LNCAP (cell line): ENCODE results near the gene PCDHGB5.

Source experiments
- TF ChIP-seq, protein P1 (sequence below): fragments of 450-650 bp; IDR thresholded peaks from 2 replicates; pipeline ENCODE4 v1.5.1; 2017; ENCODE audit warnings: mild to moderate bottlenecking

Gene PCDHGB5

DNA sequence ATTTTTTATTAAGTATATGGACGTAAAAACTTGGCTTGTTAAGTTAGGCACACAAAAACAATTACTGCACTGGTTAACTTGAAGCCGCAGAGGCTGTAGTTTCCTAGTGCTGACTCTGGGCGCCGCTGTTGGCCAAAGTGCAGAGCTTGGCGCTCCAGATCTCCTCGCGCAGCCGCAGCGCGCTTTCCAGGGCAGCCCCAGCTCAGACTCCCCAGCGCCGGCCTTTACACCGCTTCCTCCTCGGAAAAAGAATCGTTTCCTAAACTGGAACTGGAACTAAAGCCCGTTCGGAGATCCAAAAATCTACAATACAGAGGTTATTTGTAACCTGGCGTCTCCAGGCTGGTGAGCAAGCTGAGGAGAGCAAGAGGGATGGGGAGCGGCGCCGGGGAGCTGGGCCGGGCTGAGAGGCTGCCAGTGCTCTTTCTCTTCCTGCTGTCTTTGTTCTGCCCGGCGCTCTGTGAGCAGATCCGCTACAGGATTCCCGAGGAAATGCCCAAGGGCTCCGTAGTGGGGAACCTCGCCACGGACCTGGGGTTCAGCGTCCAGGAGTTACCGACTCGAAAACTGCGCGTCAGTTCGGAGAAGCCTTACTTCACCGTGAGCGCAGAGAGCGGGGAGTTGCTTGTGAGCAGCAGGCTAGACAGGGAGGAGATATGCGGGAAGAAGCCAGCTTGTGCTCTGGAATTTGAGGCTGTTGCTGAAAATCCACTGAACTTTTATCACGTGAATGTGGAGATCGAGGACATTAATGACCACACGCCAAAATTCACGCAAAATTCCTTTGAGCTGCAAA, at the start of gene PCDHGB5:
PCDHGB5 (plus strand) TSS at position 192 of the 796 bp plus-strand sequence; CDS start at position 373, 181 bp downstream.
- TF ChIP-seq, protein P1, sequence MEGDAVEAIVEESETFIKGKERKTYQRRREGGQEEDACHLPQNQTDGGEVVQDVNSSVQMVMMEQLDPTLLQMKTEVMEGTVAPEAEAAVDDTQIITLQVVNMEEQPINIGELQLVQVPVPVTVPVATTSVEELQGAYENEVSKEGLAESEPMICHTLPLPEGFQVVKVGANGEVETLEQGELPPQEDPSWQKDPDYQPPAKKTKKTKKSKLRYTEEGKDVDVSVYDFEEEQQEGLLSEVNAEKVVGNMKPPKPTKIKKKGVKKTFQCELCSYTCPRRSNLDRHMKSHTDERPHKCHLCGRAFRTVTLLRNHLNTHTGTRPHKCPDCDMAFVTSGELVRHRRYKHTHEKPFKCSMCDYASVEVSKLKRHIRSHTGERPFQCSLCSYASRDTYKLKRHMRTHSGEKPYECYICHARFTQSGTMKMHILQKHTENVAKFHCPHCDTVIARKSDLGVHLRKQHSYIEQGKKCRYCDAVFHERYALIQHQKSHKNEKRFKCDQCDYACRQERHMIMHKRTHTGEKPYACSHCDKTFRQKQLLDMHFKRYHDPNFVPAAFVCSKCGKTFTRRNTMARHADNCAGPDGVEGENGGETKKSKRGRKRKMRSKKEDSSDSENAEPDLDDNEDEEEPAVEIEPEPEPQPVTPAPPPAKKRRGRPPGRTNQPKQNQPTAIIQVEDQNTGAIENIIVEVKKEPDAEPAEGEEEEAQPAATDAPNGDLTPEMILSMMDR, result peak; percentile 76

DNA sequence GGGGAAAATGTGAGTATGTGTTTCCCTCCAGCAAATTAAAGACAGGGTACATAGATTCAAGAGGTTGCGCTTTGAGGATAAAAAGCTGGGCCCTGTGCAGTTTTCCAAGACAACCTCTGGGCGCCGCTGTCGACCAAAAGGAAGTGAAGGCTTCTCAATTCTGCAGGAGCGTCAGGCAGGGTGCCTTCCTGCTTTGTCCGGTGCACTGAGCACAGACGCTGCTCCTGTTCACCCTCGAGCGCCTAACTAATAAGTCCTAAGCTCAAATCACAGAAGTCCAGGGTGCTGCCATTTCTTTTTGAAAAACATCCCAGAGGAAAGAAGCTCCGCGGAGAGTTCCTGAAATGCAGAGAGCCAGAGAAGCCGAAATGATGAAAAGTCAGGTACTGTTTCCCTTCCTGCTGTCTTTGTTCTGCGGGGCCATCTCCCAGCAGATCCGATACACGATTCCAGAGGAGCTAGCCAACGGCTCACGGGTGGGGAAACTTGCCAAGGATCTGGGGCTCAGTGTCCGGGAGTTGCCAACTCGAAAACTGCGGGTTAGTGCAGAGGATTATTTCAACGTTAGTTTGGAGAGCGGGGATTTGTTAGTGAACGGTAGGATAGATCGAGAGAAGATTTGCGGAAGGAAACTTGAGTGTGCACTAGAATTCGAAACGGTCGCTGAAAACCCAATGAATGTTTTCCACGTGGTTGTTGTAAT, 47.7 kb upstream of the PCDHGB5 start, which contains the start of gene PCDHGB1:
PCDHGB1 (plus strand) TSS at position 183 of the 703 bp plus-strand sequence; CDS start at position 345, 162 bp downstream.
- TF ChIP-seq, protein P1, result peak; percentile 88

DNA sequence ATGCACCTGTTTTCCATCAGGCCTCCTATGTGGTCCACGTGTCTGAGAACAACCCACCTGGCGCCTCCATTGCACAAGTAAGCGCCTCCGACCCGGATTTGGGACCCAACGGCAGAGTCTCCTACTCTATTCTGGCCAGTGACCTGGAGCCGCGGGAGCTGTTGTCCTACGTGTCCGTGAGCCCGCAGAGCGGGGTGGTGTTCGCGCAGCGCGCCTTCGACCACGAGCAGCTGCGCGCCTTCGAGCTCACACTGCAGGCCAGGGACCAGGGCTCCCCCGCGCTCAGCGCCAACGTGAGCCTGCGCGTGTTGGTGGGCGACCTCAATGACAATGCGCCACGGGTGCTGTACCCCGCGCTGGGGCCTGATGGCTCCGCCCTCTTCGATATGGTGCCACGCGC, 46.2 kb upstream of the PCDHGB5 start:
- TF ChIP-seq, protein P1, result no peak

DNA sequence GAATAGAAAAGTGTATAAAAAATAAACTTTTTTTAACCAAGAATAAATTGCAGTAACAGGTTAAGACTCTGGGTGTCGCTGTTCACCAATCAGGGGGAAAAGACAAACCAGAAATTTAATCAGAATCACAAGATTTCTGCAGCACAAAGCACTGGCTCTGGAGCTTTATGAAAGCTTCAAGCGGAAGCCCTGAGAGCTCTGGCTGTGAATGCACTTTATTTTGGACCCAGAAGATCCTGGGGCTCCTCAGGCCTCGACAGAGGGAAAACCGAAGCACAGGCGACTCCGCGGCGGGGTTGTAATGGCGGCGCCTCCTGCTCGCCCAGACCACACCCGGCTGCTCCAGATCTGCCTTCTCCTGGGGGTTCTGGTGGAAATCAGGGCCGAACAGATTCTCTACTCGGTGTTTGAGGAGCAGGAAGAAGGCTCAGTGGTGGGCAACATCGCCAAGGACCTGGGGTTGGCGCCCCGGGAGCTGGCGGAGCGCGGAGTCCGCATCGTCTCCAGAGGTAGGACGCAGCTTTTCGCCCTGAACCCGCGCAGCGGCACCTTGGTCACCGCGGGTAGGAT, 42.8 kb upstream of the PCDHGB5 start, which contains the start of gene PCDHGA4:
PCDHGA4 (plus strand) TSS at position 122 of the 570 bp plus-strand sequence; CDS start at position 209, 87 bp downstream.
- TF ChIP-seq, protein P1, result no peak; the same call in 1 of the 2 replicates

DNA sequence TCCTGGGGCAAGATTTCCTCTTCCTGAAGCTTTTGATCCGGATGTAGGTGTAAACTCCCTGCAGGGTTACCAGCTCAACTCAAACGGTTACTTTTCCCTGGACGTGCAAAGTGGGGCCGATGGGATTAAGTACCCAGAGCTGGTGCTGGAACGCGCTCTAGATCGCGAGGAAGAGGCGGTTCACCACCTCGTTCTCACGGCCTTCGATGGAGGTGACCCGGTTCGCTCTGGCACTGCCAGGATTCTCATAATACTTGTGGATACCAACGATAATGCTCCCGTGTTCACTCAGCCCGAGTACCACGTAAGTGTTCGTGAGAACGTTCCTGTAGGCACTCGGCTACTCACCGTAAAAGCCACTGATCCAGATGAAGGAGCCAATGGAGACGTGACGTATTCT, 42.1 kb upstream of the PCDHGB5 start:
- TF ChIP-seq, protein P1, result no peak

DNA sequence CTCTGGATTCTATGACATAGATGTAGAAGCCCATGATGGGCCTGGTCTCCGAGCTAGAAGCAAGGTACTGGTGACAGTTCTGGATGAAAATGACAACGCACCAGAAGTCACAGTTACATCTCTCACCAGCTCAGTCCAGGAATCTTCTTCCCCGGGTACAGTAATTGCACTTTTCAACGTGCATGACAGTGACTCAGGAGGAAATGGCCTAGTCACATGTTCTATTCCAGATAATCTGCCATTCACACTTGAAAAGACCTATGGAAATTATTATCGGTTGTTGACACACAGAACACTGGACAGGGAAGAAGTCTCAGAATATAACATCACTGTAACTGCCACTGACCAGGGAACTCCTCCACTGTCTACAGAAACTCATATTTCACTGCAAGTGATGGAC, 41.6 kb upstream of the PCDHGB5 start:
- TF ChIP-seq, protein P1, result no peak

DNA sequence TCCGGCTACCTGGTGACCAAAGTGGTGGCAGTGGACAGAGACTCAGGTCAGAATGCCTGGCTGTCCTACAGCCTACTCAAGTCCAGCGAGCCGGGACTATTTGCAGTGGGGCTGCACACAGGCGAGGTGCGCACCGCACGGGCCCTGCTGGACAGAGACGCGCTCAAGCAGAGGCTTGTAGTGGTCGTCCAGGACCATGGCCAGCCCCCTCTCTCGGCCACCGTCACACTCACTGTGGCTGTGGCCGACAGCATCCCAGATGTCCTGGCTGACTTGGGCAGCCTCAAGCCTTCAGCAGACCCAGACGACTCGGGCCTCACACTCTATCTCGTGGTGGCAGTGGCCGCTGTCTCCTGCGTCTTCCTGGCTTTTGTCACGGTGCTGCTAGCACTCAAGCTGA, 40.8 kb upstream of the PCDHGB5 start:
- TF ChIP-seq, protein P1, result no peak
